ENCODE data around the gene F2RL1.
"Not testable (repeated sequence)": the region's sequence is repeated elsewhere in the genome, so short reads cannot be mapped to it uniquely, and the experiment has no call there.

The F2RL1 gene, protein sequence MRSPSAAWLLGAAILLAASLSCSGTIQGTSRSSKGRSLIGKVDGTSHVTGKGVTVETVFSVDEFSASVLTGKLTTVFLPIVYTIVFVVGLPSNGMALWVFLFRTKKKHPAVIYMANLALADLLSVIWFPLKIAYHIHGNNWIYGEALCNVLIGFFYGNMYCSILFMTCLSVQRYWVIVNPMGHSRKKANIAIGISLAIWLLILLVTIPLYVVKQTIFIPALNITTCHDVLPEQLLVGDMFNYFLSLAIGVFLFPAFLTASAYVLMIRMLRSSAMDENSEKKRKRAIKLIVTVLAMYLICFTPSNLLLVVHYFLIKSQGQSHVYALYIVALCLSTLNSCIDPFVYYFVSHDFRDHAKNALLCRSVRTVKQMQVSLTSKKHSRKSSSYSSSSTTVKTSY

DNA sequence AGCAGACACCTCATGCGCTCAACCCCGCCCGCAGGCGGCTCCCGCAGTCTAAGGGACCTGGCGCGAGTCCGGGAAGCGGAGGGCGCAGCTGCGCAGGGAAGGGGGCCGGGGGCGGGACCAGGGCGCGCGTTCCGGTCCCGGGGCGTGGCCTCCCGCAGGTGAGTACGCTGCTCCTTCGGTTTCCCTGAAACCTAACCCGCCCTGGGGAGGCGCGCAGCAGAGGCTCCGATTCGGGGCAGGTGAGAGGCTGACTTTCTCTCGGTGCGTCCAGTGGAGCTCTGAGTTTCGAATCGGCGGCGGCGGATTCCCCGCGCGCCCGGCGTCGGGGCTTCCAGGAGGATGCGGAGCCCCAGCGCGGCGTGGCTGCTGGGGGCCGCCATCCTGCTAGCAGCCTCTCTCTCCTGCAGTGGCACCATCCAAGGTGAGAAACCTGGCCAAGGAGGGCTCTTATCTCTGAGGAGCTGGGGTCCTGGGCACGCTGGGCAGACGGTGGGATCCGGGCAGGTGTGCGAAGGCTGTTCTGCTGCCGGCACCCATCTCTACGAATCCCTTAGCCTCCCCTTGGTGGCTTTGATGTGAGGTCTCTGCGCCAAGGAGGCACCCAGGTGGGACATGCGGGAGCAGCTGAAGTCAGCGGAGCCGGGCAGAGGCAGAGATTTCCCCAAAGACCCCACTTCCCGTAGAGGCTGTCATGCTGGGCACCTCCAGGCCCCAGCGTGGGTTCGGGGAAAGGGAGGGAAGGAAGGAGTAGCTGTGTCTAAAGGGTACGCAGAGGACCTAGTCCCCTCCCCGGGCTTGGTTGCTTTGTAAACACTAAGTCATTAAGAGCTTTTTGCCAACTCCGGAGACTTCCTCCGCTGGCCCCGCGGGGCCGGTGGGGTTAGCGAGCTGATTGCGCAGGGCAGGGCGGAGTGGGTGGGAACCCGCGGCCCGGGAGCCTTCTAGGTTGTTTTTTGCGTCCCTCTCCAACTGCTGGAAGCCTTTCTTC lies at the start of gene F2RL1:
Gene F2RL1, plus strand, starts transcription at position 187 of the 988 bp plus-strand sequence. Its CDS starts 153 bp downstream, at position 340.
- no peaks in the 10 kb centered on the region for H3F3A ChIP-seq (ENCODE audit: insufficient read depth, low read length)
- H2AFZ ChIP-seq (ENCODE audit: low read length), result peak within 1 kb of the TSS; percentile 68
- H3K4me2 ChIP-seq (ENCODE audit: low read depth, low read length), result peak within 1 kb of the TSS; percentile 74
- no peaks in the 10 kb centered on the region for H4K20me1 ChIP-seq (ENCODE audit: insufficient read depth, low read length)
- TF ChIP-seq EZH2 (optimal IDR thresholded peaks at IDR 0.05; ENCODE audit: low read depth, low read length), result no peak
- TF ChIP-seq, protein P1, sequence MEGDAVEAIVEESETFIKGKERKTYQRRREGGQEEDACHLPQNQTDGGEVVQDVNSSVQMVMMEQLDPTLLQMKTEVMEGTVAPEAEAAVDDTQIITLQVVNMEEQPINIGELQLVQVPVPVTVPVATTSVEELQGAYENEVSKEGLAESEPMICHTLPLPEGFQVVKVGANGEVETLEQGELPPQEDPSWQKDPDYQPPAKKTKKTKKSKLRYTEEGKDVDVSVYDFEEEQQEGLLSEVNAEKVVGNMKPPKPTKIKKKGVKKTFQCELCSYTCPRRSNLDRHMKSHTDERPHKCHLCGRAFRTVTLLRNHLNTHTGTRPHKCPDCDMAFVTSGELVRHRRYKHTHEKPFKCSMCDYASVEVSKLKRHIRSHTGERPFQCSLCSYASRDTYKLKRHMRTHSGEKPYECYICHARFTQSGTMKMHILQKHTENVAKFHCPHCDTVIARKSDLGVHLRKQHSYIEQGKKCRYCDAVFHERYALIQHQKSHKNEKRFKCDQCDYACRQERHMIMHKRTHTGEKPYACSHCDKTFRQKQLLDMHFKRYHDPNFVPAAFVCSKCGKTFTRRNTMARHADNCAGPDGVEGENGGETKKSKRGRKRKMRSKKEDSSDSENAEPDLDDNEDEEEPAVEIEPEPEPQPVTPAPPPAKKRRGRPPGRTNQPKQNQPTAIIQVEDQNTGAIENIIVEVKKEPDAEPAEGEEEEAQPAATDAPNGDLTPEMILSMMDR (IDR thresholded peaks at IDR 0.05; ENCODE audit: low read length), result no peak
- no peak for TF ChIP-seq EZH2phosphoT487 (IDR thresholded peaks at IDR 0.05; ENCODE audit: low read length)
- no peaks in the 10 kb centered on the region for H3K36me3 ChIP-seq (replicated peaks; ENCODE audit: insufficient read depth, low read length)
- no peaks in the 10 kb centered on the region for H3K4me1 ChIP-seq (ENCODE audit: low read length)
- no peak within 1 kb of the TSS; the same call in 1 of the 2 replicates for H3K9ac ChIP-seq (ENCODE audit: low read length)
- H3K4me3 ChIP-seq (ENCODE audit: low read length), result peak within 1 kb of the TSS; percentile 67
- H3K9me2 ChIP-seq (replicated peaks; ENCODE audit: insufficient read depth, low read length), result no peaks in the 10 kb centered on the region
- H3K9me3 ChIP-seq (replicated peaks; ENCODE audit: insufficient read depth, low read length), result no peaks in the 10 kb centered on the region
- H3K79me2 ChIP-seq (ENCODE audit: low read length), result no peaks in the 10 kb centered on the region
- peak; percentile 64 for DNase-seq
- H3K27ac ChIP-seq (ENCODE audit: low read length), result no peak within 1 kb of the TSS
- H3K27me3 ChIP-seq (replicated peaks; ENCODE audit: insufficient read depth, low read length), result no peaks in the 10 kb centered on the region; the same call in 1 of the 2 replicates

- H3F3A ChIP-seq (ENCODE audit: insufficient read depth, low read length), result not testable (repeated sequence)
Observed at GRCh38 chr5:76771041-76771440, 47.8 kb upstream of the F2RL1 start.

DNA sequence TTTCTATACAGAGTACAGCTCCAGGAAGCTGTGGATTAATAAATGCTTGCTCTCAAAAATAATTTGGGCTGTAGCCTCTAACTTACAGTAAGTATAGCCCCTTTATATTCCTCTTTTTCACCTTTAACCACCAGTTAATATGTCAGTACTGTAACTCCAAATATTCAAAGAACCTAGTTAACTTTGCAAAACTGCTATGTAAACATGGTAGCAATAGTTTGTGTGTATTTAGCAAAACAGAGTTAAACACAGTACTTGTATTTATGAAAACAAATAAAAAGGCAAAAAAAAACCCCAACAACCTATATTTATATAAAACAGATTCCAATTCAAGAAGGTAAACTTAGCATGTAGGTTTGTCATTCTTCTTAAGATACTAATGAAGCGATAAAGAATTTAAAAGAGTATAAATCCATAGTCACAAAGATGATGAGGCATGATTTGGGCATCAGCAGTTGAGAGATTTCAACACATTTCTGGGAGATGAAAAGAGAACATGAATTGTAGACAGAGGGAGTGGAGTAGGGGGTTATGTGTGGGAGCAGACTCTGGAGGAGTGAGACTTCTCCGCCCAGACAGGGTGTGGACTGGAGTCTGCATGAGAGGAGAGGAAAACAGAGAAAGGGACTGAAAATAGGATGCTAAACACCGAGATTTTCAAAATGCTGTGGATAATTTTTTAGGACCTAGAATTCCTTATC lies 47.0 kb upstream of the F2RL1 start:
- H3K9me2 ChIP-seq (replicated peaks; ENCODE audit: insufficient read depth, low read length), result no peaks in the 10 kb centered on the region
- H4K20me1 ChIP-seq (ENCODE audit: insufficient read depth, low read length), result no peaks in the 10 kb centered on the region
- no peaks in the 10 kb centered on the region for H3K36me3 ChIP-seq (replicated peaks; ENCODE audit: insufficient read depth, low read length)
- H3K79me2 ChIP-seq (ENCODE audit: low read length), result no peaks in the 10 kb centered on the region
- H3K27me3 ChIP-seq (replicated peaks; ENCODE audit: insufficient read depth, low read length), result no peaks in the 10 kb centered on the region
- H2AFZ ChIP-seq (ENCODE audit: low read length), result no peak overlapping the region
- no peak overlapping the region for H3K4me3 ChIP-seq (ENCODE audit: low read length)
- no peaks in the 10 kb centered on the region for H3K9me3 ChIP-seq (replicated peaks; ENCODE audit: insufficient read depth, low read length)
- H3K9ac ChIP-seq (ENCODE audit: low read length), result no peak overlapping the region
- no peak for DNase-seq
- TF ChIP-seq EZH2phosphoT487 (IDR thresholded peaks at IDR 0.05; ENCODE audit: low read length), result no peak
- no peak for TF ChIP-seq EZH2 (optimal IDR thresholded peaks at IDR 0.05; ENCODE audit: low read depth, low read length)
- TF ChIP-seq, protein P1 (IDR thresholded peaks at IDR 0.05; ENCODE audit: low read length), result no peak
- H3K27ac ChIP-seq (ENCODE audit: low read length), result no peak overlapping the region
- no peaks in the 10 kb centered on the region for H3K4me1 ChIP-seq (ENCODE audit: low read length)
- H3K4me2 ChIP-seq (ENCODE audit: low read depth, low read length), result no peak overlapping the region
- no peaks in the 10 kb centered on the region for H3F3A ChIP-seq (ENCODE audit: insufficient read depth, low read length)

More at GRCh38 chr5:76771041-76771440, 47.8 kb upstream of the F2RL1 start:
- not testable (repeated sequence) for H4K20me1 ChIP-seq (ENCODE audit: insufficient read depth, low read length); H3K4me2 ChIP-seq (ENCODE audit: low read depth, low read length); H3K4me3 ChIP-seq (ENCODE audit: low read length); H3K79me2 ChIP-seq (ENCODE audit: low read length); H3K9me2 ChIP-seq (replicated peaks; ENCODE audit: insufficient read depth, low read length); H3K9ac ChIP-seq (ENCODE audit: low read length); DNase-seq; H3K9me3 ChIP-seq (replicated peaks; ENCODE audit: insufficient read depth, low read length); H3K36me3 ChIP-seq (replicated peaks; ENCODE audit: insufficient read depth, low read length); H3K27me3 ChIP-seq (replicated peaks; ENCODE audit: insufficient read depth, low read length); H2AFZ ChIP-seq (ENCODE audit: low read length); H3K4me1 ChIP-seq (ENCODE audit: low read length); H3K27ac ChIP-seq (ENCODE audit: low read length)
